Measurements from ENCODE around the gene SGCE.

Gene SGCE

DNA sequence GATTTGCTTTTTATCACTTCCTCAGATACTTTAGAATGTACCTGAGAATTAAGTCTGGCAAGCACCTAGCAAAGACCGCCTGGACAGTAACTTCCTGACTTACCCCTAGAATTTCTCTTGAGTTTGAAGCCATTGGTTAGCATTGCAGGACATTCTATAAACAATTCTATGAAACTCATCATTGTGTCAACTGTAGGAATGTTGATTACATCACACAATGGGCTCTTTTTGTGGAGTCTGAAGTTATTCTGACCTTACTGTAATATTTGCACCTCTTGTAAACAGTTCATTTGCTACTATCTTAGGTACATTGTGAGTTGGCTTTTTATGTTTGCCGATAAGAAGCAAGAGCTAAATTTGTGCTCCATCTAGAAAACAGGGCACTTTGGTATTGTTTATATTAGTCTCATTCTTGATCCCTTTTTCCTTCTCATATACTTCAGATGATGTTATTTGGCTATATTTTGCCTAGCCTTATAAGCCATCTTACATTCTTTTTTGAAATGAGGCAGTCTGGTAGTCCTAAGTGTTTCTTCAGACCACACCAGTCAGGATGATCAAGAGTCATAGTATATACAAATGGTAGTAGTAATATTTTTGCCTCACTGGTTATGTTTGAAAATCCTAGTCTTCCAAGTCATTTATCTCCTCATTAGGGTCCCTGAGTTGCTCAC is 94.0 kb downstream of the SGCE start:
- FAIRE-seq, result no peak

DNA sequence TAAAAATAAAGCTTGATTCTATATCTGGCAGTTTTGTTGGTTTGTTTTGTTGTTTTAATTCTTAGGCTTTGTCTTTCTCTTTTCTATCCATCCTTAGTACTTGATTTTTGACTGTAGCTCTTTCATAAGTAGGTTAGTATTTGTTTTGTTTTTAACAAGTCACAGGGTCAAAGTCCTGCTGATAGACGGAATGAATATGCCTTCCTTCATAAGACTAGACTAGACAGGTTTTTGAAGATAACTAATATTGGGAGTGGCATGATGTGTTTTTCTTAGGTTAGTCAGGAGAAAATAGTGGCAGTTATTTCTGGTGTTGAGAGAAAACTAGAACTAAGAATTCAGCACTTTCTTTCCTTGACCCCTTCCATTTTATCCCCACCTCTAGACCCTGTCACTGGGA is 96.0 kb downstream of the SGCE start:
- FAIRE-seq, result no peak

DNA sequence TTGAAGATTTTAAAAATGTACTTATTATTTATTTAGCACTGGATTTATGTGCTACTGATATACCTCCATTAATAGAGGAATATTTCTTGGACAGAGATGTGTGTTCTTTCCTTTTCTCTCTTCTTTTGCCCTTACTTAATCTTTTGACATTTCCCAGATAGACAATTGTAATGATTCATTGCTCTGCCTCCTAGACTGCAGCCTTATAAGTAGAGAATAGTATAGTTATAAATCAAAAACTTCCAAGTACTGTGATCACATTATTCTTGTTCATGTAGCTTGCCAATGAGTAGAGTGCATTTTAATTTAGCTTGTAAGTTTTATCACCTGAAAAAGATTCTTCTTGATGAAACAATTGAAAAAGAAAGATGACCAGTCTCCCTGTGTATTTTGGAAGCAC is 98.7 kb downstream of the SGCE start:
- no peak for FAIRE-seq

DNA sequence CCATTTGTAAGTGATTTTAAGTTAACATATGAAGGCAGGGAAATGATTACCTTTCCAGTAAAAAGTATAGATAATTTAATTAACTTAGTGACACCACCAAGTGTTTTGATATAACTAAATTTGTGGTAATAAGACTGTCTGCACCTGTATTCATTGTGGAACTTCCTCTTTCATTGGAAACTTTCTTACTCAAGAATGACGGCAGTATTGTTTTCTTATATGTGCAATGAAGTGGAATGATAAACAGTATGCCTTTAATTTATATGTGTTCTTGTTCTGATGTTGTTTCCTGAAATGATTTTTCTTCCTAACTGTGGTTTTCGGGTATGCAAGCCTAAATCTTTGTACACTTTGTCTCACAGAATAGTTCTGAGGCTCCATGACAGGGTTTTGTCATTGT is 99.9 kb downstream of the SGCE start:
- FAIRE-seq, result no peak

DNA sequence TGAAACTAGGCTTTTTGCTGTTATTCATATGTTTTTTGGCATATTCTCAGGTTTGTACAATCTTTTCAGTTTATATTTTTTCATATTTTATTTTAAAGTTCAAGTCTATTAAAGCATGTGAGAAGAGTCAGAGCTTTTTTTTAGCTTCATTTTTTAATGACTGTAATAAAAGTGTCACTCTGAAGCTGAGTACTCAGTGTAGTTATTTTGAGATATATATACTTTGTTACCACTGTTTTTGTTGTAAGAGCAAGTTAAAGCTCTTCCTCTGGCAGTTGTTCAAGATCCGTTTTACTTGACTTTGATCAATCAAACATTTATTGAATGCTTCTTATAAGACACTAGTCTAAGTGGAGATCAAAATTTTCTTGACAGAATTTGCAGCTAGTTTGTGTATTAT is 108.8 kb downstream of the SGCE start:
- no peak for FAIRE-seq

DNA sequence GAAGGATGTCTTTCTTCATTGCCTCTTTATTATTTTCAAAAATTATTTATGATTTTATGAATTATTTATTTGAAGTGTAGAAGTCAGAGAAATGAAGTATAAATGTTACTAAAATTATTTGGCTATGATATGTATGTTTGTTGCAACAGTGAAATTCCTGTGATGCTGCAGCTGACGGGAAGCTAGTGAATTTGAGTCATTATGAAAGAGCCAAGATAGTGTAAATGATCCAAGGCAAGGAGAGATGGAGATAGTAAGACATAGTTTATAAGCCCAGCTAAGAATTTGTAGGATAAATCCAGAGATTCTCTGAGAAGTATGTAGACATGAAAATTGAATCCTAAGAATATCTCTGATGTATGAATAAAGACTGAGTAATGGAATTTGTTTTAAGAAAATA is 115.5 kb downstream of the SGCE start:
- FAIRE-seq, result peak; percentile 65

All from islet of Langerhans (tissue), 1 donor.